Stimulated activated CD8-positive, alpha-beta memory T cell treated with anti-CD3 and anti-CD28 coated beads, Interleukin-15, amount 100 ng/mL, for 4 hours (primary cell): ENCODE results near the gene SLC25A10.

Experiments used
- DNase-seq, 2 donors: peaks; one replicate each; pipeline ENCODE4 v3.0.0-alpha.2; 2020; ENCODE audit warnings: low read depth in 2 of 2

Gene SLC25A10

GRCh38 chr17:81706232-81706611 is 5.9 kb upstream of the SLC25A10 start:
- no peak for DNase-seq

GRCh38 chr17:81706757-81707624 is 5.1 kb upstream of the SLC25A10 start:
- no peak for DNase-seq

GRCh38 chr17:81707725-81708646 is 4.1 kb upstream of the SLC25A10 start:
- DNase-seq, result no peak

GRCh38 chr17:81708739-81709185 is 3.3 kb upstream of the SLC25A10 start:
- no peak for DNase-seq

GRCh38 chr17:81710514-81711308 is 1.4 kb upstream of the SLC25A10 start:
- no peak for DNase-seq

GRCh38 chr17:81712468-81713003 is 452 bp downstream of the SLC25A10 start:
- no peak for DNase-seq

- DNase-seq, result no peak
These were observed 996 bp downstream of the SLC25A10 start for GRCh38 chr17:81713004-81713555.

GRCh38 chr17:81713556-81714411 is 1.7 kb downstream of the SLC25A10 start:
- no peak for DNase-seq

GRCh38 chr17:81714412-81715106 is 2.5 kb downstream of the SLC25A10 start:
- DNase-seq, result no peak

- DNase-seq, result no peak
These were observed 3.2 kb downstream of the SLC25A10 start for GRCh38 chr17:81715107-81715871.

- no peak for DNase-seq
These were observed 4.0 kb downstream of the SLC25A10 start for GRCh38 chr17:81715872-81716673.

- DNase-seq, result no peak
These were observed 4.6 kb downstream of the SLC25A10 start for GRCh38 chr17:81716674-81716996.

- DNase-seq, result no peak
These were observed 5.1 kb downstream of the SLC25A10 start for GRCh38 chr17:81717049-81717765.

- no peak for DNase-seq
These were observed 5.6 kb downstream of the SLC25A10 start for GRCh38 chr17:81717766-81718089.

GRCh38 chr17:81719410-81720266 is 7.6 kb downstream of the SLC25A10 start:
- no peak for DNase-seq

GRCh38 chr17:81720267-81721071 is 8.4 kb downstream of the SLC25A10 start:
- no peak for DNase-seq
